Kidney epithelial cell (primary cell): ENCODE results near the gene CAMK2A. TPM values are rescaled to one million over a fixed set of nuclear protein-coding genes. Genes with fewer than 3 reads are reported as not detected.

ENCODE experiments used
- DNase-seq: peaks from one replicate; pipeline ENCODE4 v3.0.0-alpha.2; 2010; ENCODE audit warnings: low read depth
- H3K27me3 ChIP-seq: 2 replicates; pipeline ENCODE4 v1.6.0; 2011; ENCODE audit warnings: low read length; ENCODE audit not compliant: control insufficient read depth, insufficient read depth
- H3K36me3 ChIP-seq: 2 replicates; pipeline ENCODE4 v1.5.1; 2011; ENCODE audit warnings: low read length; ENCODE audit not compliant: control insufficient read depth, insufficient read depth
- H3K4me3 ChIP-seq: 2 replicates; pipeline ENCODE4 v1.5.1; 2011; ENCODE audit warnings: low read depth, mild to moderate bottlenecking, control low read depth, low read length
- total RNA-seq: library from RNA; depleted of rRNA; stranded (reverse); fragments of >200 nt; gene quantifications from 2 replicates; pipeline ENCODE4 v1.2.3, GENCODE V29; 2015
- TF ChIP-seq, protein P1 (sequence below): IDR thresholded peaks from 2 replicates; pipeline ENCODE4 v1.5.1; 2011; ENCODE audit warnings: mild to moderate bottlenecking, moderate library complexity, low read length, control low read depth, inconsistent platforms; ENCODE audit not compliant: insufficient read depth, poor library complexity, severe bottlenecking

CAMK2A gene
- total RNA-seq, 1 donor from 2014 or later, result not detected

DNA sequence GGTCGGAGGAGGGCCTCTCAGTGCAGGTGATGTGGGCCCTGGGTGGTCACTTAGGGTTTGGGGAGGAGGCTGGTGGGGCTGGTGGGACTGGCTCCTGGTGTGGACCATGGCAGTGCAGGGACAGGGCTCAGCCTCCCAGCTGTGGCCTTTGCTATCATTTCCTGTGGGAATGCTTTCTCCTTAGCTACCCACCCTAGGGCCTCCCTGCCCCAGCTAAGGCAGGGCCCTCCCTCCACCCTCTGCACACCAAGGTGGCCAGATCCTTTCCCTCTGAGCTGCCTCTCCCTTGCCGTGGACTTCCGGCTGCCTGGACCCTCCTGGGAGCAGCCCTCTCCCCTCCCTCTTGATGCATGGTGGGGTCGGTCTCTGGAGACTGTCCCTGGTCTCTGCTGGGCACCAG, 35.9 kb upstream of the CAMK2A start:
- TF ChIP-seq, protein P1, sequence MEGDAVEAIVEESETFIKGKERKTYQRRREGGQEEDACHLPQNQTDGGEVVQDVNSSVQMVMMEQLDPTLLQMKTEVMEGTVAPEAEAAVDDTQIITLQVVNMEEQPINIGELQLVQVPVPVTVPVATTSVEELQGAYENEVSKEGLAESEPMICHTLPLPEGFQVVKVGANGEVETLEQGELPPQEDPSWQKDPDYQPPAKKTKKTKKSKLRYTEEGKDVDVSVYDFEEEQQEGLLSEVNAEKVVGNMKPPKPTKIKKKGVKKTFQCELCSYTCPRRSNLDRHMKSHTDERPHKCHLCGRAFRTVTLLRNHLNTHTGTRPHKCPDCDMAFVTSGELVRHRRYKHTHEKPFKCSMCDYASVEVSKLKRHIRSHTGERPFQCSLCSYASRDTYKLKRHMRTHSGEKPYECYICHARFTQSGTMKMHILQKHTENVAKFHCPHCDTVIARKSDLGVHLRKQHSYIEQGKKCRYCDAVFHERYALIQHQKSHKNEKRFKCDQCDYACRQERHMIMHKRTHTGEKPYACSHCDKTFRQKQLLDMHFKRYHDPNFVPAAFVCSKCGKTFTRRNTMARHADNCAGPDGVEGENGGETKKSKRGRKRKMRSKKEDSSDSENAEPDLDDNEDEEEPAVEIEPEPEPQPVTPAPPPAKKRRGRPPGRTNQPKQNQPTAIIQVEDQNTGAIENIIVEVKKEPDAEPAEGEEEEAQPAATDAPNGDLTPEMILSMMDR, result no peak
- Histone ChIP-seq H3K36me3 (no peaks in the 10 kb centered on the region), H3K27me3 (no peaks in the 10 kb centered on the region), H3K4me3 (no peak overlapping the region)
- no peak for DNase-seq

DNA sequence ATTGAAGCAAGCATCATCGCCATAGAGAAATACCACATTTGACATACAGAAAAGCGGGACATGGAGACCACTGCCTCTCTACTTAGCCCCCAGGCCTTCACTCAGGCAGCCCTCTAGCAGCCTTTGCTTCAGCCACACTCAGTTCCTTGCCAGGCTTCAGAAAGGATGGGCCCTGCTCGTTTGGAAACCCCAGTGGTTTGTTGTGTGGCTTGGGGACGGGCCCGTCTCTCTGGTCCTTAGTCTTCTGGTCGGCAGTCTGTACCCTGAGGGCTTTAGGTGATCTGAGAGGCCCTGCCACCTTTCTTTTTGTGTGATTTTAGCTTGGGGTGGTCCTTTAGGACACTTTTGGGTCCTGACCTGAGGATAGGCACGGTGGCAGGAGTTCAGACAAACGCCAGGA, 34.2 kb upstream of the CAMK2A start:
- no peak overlapping the region for H3K4me3 ChIP-seq
- DNase-seq, result no peak
- no peaks in the 10 kb centered on the region for H3K27me3 ChIP-seq
- no peaks in the 10 kb centered on the region for H3K36me3 ChIP-seq
- TF ChIP-seq, protein P1, result no peak

DNA sequence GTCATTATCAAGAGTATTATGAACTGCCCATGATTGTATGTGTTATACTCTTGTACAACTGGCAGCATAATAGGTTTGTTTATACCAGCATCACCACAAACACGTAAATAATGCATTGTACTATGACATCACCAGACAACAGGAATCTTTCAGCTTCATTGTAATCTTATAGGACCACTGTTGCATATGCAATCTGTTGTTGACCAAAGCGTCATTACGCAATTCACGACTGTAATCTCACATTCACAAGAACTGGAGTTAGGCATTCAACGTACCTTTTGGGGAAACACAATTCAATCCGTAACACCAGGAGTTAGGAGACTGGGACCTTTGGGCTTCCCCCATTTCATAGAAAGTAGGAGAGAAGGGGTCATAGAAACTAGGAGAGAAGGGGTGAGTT, 33.5 kb upstream of the CAMK2A start:
- Histone ChIP-seq H3K4me3 (no peak overlapping the region), H3K27me3 (no peaks in the 10 kb centered on the region), H3K36me3 (no peaks in the 10 kb centered on the region)
- DNase-seq, result no peak
- TF ChIP-seq, protein P1, result no peak

DNA sequence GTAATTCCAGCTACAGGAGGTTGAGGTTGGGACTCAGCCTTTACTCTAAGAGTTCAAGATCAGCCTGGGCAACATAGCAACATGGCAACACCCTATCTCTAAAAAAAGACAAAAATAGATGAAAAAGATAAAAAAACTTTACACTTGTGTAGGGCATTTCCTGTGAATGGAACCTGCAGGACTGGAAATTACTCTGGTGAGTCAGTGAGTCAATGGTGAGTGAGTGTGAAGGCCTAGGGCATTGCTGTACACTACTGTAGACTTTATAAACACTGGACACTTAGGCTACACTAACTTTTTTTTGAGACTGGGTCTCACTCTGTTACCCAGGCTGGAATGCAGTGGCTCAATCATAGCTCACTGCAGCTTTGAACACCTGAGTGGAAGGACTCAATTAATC, 32.6 kb upstream of the CAMK2A start:
- Histone ChIP-seq H3K4me3 (no peak overlapping the region), H3K27me3 (no peaks in the 10 kb centered on the region), H3K36me3 (no peaks in the 10 kb centered on the region)
- TF ChIP-seq, protein P1, result no peak
- DNase-seq, result peak; percentile 72

DNA sequence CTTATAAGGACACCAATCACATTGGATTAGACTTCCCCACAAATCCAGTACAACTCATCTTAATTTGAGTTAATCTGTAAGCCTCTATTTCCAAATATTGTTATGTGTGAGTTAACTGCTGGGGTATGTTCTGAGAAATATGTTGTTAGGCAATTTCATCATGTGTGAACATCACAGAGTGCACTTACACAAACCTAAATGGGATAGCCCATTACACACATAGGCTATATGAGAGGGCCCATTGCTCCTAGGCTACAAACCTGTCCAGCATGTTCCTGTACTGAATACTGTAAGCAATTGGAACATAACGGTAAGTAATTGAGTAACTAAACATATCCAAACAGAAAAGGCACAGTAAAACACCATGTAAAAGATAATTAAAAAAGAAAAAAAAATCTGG, 32.2 kb upstream of the CAMK2A start:
- H3K4me3 ChIP-seq, result no peak overlapping the region
- no peak for DNase-seq
- TF ChIP-seq, protein P1, result no peak
- H3K36me3 ChIP-seq, result no peaks in the 10 kb centered on the region
- H3K27me3 ChIP-seq, result no peaks in the 10 kb centered on the region

DNA sequence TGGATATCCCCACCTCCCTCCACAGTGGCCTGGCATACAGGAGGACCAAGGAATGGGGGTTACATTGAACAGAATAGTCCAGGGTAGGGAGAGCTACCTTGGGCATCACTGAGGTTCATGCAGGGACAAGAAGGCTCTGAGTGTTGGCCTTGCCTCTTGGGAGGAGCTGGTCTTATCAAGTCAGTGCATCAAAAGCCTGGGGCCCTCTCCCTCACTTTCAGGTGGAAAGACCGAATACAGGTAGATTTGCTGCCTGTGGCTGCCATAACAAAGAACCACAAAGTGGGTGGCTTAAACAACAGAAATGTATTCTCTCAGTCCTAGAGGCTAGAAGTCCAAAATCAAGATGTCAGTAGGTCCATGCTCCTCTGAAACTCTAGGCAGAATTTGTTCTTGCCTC, 31.6 kb upstream of the CAMK2A start:
- no peak for DNase-seq
- no peaks in the 10 kb centered on the region for H3K36me3 ChIP-seq
- no peaks in the 10 kb centered on the region for H3K27me3 ChIP-seq
- H3K4me3 ChIP-seq, result no peak overlapping the region
- TF ChIP-seq, protein P1, result no peak
